Measurements from ENCODE around the gene LRCH3. TPM values are rescaled to one million over a fixed set of nuclear protein-coding genes. Genes with fewer than 3 reads are reported as not detected.

LRCH3 gene
- total RNA-seq, 1 experiment from 2014 or later = 63.6 TPM

DNA sequence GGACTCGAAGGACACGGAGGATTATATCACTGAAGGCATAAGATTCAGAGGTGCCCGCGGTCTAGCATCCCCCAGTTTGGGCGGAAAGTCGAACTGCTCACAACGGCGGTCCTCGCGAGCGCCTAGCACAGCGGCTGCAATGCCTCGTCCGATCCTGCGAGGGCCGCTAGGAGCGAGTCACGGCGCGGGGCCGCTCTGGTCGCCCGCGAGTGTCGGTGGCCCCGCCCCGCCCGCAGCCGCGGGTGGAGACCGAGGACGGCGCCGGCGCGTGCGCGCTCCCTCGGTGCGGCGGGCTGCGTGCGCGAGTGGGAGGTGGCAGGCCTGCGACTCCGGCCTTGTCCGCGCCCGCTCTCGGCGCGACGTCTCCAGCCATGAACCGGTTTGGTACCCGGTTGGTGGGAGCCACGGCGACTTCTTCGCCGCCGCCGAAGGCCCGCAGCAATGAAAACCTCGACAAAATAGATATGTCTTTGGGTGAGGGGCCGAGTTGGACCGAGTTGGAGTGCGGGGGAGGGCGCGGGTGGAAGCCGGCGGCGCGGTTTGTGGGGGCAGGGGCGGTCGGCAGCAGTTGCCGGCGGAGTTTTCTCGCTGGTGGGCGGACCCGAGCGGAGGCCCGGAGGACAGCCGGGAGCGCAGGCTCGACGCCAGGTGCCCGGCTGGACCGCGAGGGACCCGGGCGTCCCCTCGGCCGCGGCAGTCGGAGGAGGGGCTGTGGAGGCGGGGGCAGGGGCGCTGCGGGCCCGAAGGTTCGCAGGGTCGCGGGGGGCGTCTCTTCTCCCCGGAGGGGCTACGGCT is 41.3 kb upstream of the LRCH3 start, which contains the start of gene FYTTD1 (continued):
- TF ChIP-seq, protein P1, sequence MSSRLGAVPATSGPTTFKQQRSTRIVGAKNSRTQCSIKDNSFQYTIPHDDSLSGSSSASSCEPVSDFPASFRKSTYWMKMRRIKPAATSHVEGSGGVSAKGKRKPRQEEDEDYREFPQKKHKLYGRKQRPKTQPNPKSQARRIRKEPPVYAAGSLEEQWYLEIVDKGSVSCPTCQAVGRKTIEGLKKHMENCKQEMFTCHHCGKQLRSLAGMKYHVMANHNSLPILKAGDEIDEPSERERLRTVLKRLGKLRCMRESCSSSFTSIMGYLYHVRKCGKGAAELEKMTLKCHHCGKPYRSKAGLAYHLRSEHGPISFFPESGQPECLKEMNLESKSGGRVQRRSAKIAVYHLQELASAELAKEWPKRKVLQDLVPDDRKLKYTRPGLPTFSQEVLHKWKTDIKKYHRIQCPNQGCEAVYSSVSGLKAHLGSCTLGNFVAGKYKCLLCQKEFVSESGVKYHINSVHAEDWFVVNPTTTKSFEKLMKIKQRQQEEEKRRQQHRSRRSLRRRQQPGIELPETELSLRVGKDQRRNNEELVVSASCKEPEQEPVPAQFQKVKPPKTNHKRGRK (CRISPR knock-in tag; IDR thresholded peaks at IDR 0.05; ENCODE audit: borderline replicate concordance) = no peak
- TF ChIP-seq PRRX2 (CRISPR knock-in tag; IDR thresholded peaks at IDR 0.05) (no peak), ETV6 (CRISPR knock-in tag; IDR thresholded peaks at IDR 0.05) (peak; percentile 57; the same call in 1 of the 2 replicates), FOXK1 (CRISPR knock-in tag; IDR thresholded peaks at IDR 0.05) (0 out of 2 replicates have a peak, but pooled peaks have one; percentile 11), JUN (CRISPR knock-in tag; IDR thresholded peaks at IDR 0.05) (no peak), FOXP1 (CRISPR knock-in tag; IDR thresholded peaks at IDR 0.05; ENCODE audit: borderline replicate concordance) (peak; percentile 76; the same call in 1 of the 2 replicates), GRHL2 (CRISPR knock-in tag; IDR thresholded peaks at IDR 0.05; ENCODE audit: insufficient replicate concordance, severe bottlenecking) (no peak)
- TF ChIP-seq, protein P2, sequence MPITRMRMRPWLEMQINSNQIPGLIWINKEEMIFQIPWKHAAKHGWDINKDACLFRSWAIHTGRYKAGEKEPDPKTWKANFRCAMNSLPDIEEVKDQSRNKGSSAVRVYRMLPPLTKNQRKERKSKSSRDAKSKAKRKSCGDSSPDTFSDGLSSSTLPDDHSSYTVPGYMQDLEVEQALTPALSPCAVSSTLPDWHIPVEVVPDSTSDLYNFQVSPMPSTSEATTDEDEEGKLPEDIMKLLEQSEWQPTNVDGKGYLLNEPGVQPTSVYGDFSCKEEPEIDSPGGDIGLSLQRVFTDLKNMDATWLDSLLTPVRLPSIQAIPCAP (CRISPR knock-in tag; IDR thresholded peaks at IDR 0.05) = no peak
- TF ChIP-seq, protein P3, sequence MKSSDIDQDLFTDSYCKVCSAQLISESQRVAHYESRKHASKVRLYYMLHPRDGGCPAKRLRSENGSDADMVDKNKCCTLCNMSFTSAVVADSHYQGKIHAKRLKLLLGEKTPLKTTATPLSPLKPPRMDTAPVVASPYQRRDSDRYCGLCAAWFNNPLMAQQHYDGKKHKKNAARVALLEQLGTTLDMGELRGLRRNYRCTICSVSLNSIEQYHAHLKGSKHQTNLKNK (CRISPR knock-in tag; IDR thresholded peaks at IDR 0.05) = no peak

DNA sequence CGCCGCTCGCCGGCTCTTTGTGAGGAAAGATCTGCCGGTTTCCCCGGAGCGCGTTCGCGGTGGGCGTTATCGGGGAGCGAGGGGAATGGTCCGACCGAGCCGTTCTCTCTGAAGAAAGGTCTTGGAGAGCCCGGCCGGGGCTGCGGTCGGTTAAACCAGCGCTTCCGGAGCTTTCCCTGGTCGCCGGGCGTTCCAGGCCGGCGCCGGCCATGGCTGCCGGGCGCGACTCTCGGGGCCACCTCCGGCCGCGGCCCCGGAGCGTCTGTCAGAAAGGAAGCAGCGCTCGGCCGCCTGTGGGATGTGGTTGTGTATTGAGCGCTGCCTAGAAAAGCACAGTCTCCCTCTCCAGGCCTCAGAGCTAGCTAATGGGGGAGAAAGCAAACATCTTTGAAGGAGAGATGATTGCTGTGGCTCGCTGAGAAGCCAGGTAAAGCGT is 40.6 kb upstream of the LRCH3 start:
- POLR2A ChIA-PET = no interaction called here
- Mint-ChIP-seq H3K4me1 (peaks cover 29% of the 10 kb centered on the region), H3K36me3 (no peaks in the 10 kb centered on the region), H3K27me3 (ENCODE audit: low read depth) (peaks cover 30% of the 10 kb centered on the region), H3K9me3 (no peaks in the 10 kb centered on the region), H3K4me3 (peak overlapping the region; percentile 88), H3K27ac (peak overlapping the region; percentile 49; the same call in 1 of the 2 replicates)
- CTCF ChIA-PET = interaction anchor here (0.6 to 1.1 kb wide), 2 partner anchors 14 to 69 kb away, joined by 3 to 4 read pairs; no protein-coding TSS in a partner anchor
- ATAC-seq = peak; percentile 68
- DNase-seq (ENCODE audit: low spot score) = peak; percentile 51
- TF ChIP-seq SOX15 (CRISPR knock-in tag; IDR thresholded peaks at IDR 0.05) = no peak
- TF ChIP-seq FOXP1 (CRISPR knock-in tag; IDR thresholded peaks at IDR 0.05; ENCODE audit: borderline replicate concordance) = no peak
- TF ChIP-seq ZNF317 (CRISPR knock-in tag; IDR thresholded peaks at IDR 0.05; ENCODE audit: borderline replicate concordance, low read depth) = no peak
- TF ChIP-seq OVOL2 (CRISPR knock-in tag; IDR thresholded peaks at IDR 0.05; ENCODE audit: borderline replicate concordance) = no peak
- TF ChIP-seq, protein P4, sequence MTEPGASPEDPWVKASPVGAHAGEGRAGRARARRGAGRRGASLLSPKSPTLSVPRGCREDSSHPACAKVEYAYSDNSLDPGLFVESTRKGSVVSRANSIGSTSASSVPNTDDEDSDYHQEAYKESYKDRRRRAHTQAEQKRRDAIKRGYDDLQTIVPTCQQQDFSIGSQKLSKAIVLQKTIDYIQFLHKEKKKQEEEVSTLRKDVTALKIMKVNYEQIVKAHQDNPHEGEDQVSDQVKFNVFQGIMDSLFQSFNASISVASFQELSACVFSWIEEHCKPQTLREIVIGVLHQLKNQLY (CRISPR knock-in tag; IDR thresholded peaks at IDR 0.05) = no peak
- TF ChIP-seq, protein P5, sequence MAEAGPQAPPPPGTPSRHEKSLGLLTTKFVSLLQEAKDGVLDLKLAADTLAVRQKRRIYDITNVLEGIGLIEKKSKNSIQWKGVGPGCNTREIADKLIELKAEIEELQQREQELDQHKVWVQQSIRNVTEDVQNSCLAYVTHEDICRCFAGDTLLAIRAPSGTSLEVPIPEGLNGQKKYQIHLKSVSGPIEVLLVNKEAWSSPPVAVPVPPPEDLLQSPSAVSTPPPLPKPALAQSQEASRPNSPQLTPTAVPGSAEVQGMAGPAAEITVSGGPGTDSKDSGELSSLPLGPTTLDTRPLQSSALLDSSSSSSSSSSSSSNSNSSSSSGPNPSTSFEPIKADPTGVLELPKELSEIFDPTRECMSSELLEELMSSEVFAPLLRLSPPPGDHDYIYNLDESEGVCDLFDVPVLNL (CRISPR knock-in tag; IDR thresholded peaks at IDR 0.05; ENCODE audit: borderline replicate concordance, low read depth) = no peak
- TF ChIP-seq, protein P6, sequence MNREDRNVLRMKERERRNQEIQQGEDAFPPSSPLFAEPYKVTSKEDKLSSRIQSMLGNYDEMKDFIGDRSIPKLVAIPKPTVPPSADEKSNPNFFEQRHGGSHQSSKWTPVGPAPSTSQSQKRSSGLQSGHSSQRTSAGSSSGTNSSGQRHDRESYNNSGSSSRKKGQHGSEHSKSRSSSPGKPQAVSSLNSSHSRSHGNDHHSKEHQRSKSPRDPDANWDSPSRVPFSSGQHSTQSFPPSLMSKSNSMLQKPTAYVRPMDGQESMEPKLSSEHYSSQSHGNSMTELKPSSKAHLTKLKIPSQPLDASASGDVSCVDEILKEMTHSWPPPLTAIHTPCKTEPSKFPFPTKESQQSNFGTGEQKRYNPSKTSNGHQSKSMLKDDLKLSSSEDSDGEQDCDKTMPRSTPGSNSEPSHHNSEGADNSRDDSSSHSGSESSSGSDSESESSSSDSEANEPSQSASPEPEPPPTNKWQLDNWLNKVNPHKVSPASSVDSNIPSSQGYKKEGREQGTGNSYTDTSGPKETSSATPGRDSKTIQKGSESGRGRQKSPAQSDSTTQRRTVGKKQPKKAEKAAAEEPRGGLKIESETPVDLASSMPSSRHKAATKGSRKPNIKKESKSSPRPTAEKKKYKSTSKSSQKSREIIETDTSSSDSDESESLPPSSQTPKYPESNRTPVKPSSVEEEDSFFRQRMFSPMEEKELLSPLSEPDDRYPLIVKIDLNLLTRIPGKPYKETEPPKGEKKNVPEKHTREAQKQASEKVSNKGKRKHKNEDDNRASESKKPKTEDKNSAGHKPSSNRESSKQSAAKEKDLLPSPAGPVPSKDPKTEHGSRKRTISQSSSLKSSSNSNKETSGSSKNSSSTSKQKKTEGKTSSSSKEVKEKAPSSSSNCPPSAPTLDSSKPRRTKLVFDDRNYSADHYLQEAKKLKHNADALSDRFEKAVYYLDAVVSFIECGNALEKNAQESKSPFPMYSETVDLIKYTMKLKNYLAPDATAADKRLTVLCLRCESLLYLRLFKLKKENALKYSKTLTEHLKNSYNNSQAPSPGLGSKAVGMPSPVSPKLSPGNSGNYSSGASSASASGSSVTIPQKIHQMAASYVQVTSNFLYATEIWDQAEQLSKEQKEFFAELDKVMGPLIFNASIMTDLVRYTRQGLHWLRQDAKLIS (CRISPR knock-in tag; IDR thresholded peaks at IDR 0.05; ENCODE audit: borderline replicate concordance) = no peak
- no peak for TF ChIP-seq TCF7 (CRISPR knock-in tag; IDR thresholded peaks at IDR 0.05; ENCODE audit: low read depth)
- TF ChIP-seq NR3C1 (CRISPR knock-in tag; conservative IDR thresholded peaks at IDR 0.05; ENCODE audit: low read depth) = no peak
- TF ChIP-seq, protein P7, sequence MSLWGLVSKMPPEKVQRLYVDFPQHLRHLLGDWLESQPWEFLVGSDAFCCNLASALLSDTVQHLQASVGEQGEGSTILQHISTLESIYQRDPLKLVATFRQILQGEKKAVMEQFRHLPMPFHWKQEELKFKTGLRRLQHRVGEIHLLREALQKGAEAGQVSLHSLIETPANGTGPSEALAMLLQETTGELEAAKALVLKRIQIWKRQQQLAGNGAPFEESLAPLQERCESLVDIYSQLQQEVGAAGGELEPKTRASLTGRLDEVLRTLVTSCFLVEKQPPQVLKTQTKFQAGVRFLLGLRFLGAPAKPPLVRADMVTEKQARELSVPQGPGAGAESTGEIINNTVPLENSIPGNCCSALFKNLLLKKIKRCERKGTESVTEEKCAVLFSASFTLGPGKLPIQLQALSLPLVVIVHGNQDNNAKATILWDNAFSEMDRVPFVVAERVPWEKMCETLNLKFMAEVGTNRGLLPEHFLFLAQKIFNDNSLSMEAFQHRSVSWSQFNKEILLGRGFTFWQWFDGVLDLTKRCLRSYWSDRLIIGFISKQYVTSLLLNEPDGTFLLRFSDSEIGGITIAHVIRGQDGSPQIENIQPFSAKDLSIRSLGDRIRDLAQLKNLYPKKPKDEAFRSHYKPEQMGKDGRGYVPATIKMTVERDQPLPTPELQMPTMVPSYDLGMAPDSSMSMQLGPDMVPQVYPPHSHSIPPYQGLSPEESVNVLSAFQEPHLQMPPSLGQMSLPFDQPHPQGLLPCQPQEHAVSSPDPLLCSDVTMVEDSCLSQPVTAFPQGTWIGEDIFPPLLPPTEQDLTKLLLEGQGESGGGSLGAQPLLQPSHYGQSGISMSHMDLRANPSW (CRISPR knock-in tag; conservative IDR thresholded peaks at IDR 0.05; ENCODE audit: low read depth) = no peak
- TF ChIP-seq FOXJ3 (CRISPR knock-in tag; IDR thresholded peaks at IDR 0.05; ENCODE audit: borderline replicate concordance) = no peak
- TF ChIP-seq, protein P8, sequence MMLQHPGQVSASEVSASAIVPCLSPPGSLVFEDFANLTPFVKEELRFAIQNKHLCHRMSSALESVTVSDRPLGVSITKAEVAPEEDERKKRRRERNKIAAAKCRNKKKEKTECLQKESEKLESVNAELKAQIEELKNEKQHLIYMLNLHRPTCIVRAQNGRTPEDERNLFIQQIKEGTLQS (CRISPR knock-in tag; conservative IDR thresholded peaks at IDR 0.05) = no peak
- no peak for TF ChIP-seq JUN (CRISPR knock-in tag; IDR thresholded peaks at IDR 0.05)

Data from WTC11 (cell line).